Hindlimb muscle (tissue), 1 donor: ENCODE results near the gene STYXL1. TPM values are rescaled to one million over a fixed set of nuclear protein-coding genes. Genes with fewer than 3 reads are reported as not detected.
"Not testable (repeated sequence)": the region's sequence is repeated elsewhere in the genome, so short reads cannot be mapped to it uniquely, and the experiment has no call there.

Source experiments
- DNase-seq: peaks from one replicate; pipeline ENCODE4 v3.0.0-alpha.2; 2013
- polyA plus RNA-seq: library from polyadenylated mRNA; unstranded; fragments of 120-200 nt; gene quantifications from one replicate; pipeline ENCODE4 v1.2.1, GENCODE V29; 2013; ENCODE audit not compliant: insufficient read length

The STYXL1 gene
- polyA plus RNA-seq, 1 donor: 26.7 TPM

- not testable (repeated sequence) for DNase-seq
Measured at GRCh38 chr7:76029682-76030081, 18.1 kb downstream of the STYXL1 start.

GRCh38 chr7:76023002-76023401, 24.8 kb downstream of the STYXL1 start:
- DNase-seq: peak; percentile 17

GRCh38 chr7:76022026-76022780, 25.6 kb downstream of the STYXL1 start:
- no peak for DNase-seq

GRCh38 chr7:76020031-76020714, 27.6 kb downstream of the STYXL1 start:
- peak; percentile 69 for DNase-seq

- DNase-seq: not testable (repeated sequence)
Measured at GRCh38 chr7:76018520-76018919, 29.3 kb downstream of the STYXL1 start.

- DNase-seq: no peak
Measured at GRCh38 chr7:76016191-76016947, 31.4 kb downstream of the STYXL1 start.

- no peak for DNase-seq
Measured at GRCh38 chr7:76011442-76011861, 36.3 kb downstream of the STYXL1 start.

GRCh38 chr7:76009672-76010600, 37.9 kb downstream of the STYXL1 start:
- no peak for DNase-seq

- no peak for DNase-seq
Measured at GRCh38 chr7:76008156-76008687, 39.6 kb downstream of the STYXL1 start.

GRCh38 chr7:76005004-76005403, 42.8 kb downstream of the STYXL1 start:
- not testable (repeated sequence) for DNase-seq

- DNase-seq: no peak
Measured at GRCh38 chr7:76003351-76003750, 44.4 kb downstream of the STYXL1 start.

GRCh38 chr7:76002822-76003221, 45.0 kb downstream of the STYXL1 start:
- DNase-seq: no peak

- no peak for DNase-seq
Measured at GRCh38 chr7:76002139-76002538, 45.7 kb downstream of the STYXL1 start.

GRCh38 chr7:76000566-76000965, 47.2 kb downstream of the STYXL1 start:
- no peak for DNase-seq

- no peak for DNase-seq
Measured at GRCh38 chr7:75998038-75998437, 49.8 kb downstream of the STYXL1 start.

- no peak for DNase-seq
Measured at GRCh38 chr7:75996476-75996875, 51.3 kb downstream of the STYXL1 start.

GRCh38 chr7:75995996-75996395, 51.8 kb downstream of the STYXL1 start:
- no peak for DNase-seq

GRCh38 chr7:75995052-75995471, 52.7 kb downstream of the STYXL1 start:
- DNase-seq: no peak

GRCh38 chr7:75994388-75995051, 53.3 kb downstream of the STYXL1 start, which contains the start of gene TMEM120A:
TMEM120A (minus strand) TSS chr7:75994595; CDS start chr7:75994570, 25 bp downstream.
- peak; percentile 94 for DNase-seq

- DNase-seq: peak; percentile 57
Measured at GRCh38 chr7:75993689-75994387, 54.0 kb downstream of the STYXL1 start.
